ENCODE results near the gene PIAS1. TPM values are rescaled to one million over a fixed set of nuclear protein-coding genes. Genes with fewer than 3 reads are reported as not detected.

The PIAS1 gene
- total and polyA plus RNA-seq, 9 of the 15 experiments (the other 6 are each of a cell fraction or from before 2014, with no cell fraction given) = 18.0 to 59.1 (median 28.5) TPM

DNA sequence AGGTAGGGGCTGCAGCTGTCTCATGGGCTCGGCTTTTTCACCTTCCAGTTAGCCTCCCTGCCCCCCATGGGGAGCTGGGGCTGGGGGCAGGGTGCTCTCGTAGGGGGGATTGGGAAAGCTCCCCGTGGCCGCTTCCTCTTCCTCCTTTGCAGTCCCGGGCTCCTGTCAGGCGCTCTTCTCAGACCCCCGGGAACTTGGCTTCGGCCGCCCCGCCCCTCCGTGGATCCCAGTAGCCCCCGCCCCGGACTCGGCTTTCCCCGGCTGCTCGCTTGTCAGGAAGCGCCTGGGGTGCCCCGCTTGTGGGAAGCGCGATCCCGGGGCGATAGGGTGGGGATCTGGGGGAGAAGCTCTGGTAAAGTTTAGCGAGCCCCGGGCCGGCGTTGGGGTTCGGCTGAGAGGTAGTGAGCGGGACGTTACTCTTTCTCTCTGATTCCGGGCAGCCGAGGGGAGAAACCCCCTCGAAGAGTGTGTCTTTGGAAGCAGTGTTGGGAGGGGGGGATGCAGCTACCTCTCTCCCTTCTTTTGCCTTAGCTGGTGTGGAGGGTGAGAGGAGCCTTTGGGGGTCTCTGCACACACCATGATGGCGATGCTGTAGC lies 611 bp downstream of the PIAS1 start (continued):
- TF ChIP-seq, protein P1, sequence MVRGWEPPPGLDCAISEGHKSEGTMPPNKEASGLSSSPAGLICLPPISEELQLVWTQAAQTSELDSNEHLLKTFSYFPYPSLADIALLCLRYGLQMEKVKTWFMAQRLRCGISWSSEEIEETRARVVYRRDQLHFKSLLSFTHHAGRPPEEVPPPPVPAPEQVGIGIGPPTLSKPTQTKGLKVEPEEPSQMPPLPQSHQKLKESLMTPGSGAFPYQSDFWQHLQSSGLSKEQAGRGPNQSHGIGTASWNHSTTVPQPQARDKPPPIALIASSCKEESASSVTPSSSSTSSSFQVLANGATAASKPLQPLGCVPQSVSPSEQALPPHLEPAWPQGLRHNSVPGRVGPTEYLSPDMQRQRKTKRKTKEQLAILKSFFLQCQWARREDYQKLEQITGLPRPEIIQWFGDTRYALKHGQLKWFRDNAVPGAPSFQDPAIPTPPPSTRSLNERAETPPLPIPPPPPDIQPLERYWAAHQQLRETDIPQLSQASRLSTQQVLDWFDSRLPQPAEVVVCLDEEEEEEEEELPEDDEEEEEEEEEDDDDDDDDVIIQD (CRISPR knock-in tag; IDR thresholded peaks at IDR 0.05) = no peak
- TF ChIP-seq CEBPB (tag; IDR thresholded peaks at IDR 0.05) (no peak), SRSF7 (optimal IDR thresholded peaks at IDR 0.05; ENCODE audit: low read depth, low read length) (no peak), STAT5B (CRISPR knock-in tag; IDR thresholded peaks at IDR 0.05) (no peak), ARID2 (IDR thresholded peaks at IDR 0.05) (no peak), ZNF384 (IDR thresholded peaks at IDR 0.05; ENCODE audit: low read depth, low read length) (no peak), ELF1 (tag; IDR thresholded peaks at IDR 0.05) (peak; percentile 5; the same call in 1 of the 2 replicates), EP400 (IDR thresholded peaks at IDR 0.05) (no peak), ZNF324 (CRISPR knock-in tag; IDR thresholded peaks at IDR 0.05) (no peak), NFXL1 (CRISPR knock-in tag; IDR thresholded peaks at IDR 0.05) (no peak), ZSCAN29 (IDR thresholded peaks at IDR 0.05) (no peak), ILK (tag; IDR thresholded peaks at IDR 0.05; ENCODE audit: borderline replicate concordance, low read depth) (no peak), KDM1A (IDR thresholded peaks at IDR 0.05) (no peak), CCNT2 (IDR thresholded peaks at IDR 0.05; ENCODE audit: borderline replicate concordance, extremely low read depth, insufficient read length, low read depth, low read length) (peak; percentile 17)
- TF ChIP-seq, protein P2, sequence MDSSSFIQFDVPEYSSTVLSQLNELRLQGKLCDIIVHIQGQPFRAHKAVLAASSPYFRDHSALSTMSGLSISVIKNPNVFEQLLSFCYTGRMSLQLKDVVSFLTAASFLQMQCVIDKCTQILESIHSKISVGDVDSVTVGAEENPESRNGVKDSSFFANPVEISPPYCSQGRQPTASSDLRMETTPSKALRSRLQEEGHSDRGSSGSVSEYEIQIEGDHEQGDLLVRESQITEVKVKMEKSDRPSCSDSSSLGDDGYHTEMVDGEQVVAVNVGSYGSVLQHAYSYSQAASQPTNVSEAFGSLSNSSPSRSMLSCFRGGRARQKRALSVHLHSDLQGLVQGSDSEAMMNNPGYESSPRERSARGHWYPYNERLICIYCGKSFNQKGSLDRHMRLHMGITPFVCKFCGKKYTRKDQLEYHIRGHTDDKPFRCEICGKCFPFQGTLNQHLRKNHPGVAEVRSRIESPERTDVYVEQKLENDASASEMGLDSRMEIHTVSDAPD (CRISPR knock-in tag; IDR thresholded peaks at IDR 0.05) = no peak
- TF ChIP-seq, protein P3, sequence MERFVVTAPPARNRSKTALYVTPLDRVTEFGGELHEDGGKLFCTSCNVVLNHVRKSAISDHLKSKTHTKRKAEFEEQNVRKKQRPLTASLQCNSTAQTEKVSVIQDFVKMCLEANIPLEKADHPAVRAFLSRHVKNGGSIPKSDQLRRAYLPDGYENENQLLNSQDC (CRISPR knock-in tag; IDR thresholded peaks at IDR 0.05) = no peak
- TF ChIP-seq, protein P4, sequence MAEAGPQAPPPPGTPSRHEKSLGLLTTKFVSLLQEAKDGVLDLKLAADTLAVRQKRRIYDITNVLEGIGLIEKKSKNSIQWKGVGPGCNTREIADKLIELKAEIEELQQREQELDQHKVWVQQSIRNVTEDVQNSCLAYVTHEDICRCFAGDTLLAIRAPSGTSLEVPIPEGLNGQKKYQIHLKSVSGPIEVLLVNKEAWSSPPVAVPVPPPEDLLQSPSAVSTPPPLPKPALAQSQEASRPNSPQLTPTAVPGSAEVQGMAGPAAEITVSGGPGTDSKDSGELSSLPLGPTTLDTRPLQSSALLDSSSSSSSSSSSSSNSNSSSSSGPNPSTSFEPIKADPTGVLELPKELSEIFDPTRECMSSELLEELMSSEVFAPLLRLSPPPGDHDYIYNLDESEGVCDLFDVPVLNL (CRISPR knock-in tag; IDR thresholded peaks at IDR 0.05; ENCODE audit: low read depth) = no peak
- TF ChIP-seq, protein P5, sequence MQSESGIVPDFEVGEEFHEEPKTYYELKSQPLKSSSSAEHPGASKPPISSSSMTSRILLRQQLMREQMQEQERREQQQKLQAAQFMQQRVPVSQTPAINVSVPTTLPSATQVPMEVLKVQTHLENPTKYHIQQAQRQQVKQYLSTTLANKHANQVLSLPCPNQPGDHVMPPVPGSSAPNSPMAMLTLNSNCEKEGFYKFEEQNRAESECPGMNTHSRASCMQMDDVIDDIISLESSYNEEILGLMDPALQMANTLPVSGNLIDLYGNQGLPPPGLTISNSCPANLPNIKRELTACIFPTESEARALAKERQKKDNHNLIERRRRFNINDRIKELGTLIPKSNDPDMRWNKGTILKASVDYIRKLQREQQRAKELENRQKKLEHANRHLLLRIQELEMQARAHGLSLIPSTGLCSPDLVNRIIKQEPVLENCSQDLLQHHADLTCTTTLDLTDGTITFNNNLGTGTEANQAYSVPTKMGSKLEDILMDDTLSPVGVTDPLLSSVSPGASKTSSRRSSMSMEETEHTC (IDR thresholded peaks at IDR 0.05) = no peak
- TF ChIP-seq, protein P6, sequence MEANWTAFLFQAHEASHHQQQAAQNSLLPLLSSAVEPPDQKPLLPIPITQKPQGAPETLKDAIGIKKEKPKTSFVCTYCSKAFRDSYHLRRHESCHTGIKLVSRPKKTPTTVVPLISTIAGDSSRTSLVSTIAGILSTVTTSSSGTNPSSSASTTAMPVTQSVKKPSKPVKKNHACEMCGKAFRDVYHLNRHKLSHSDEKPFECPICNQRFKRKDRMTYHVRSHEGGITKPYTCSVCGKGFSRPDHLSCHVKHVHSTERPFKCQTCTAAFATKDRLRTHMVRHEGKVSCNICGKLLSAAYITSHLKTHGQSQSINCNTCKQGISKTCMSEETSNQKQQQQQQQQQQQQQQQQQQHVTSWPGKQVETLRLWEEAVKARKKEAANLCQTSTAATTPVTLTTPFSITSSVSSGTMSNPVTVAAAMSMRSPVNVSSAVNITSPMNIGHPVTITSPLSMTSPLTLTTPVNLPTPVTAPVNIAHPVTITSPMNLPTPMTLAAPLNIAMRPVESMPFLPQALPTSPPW (CRISPR knock-in tag; IDR thresholded peaks at IDR 0.05) = peak; percentile 39
- TF ChIP-seq, protein P7, sequence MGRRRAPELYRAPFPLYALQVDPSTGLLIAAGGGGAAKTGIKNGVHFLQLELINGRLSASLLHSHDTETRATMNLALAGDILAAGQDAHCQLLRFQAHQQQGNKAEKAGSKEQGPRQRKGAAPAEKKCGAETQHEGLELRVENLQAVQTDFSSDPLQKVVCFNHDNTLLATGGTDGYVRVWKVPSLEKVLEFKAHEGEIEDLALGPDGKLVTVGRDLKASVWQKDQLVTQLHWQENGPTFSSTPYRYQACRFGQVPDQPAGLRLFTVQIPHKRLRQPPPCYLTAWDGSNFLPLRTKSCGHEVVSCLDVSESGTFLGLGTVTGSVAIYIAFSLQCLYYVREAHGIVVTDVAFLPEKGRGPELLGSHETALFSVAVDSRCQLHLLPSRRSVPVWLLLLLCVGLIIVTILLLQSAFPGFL (CRISPR knock-in tag; IDR thresholded peaks at IDR 0.05) = no peak

Data from K562 (cell line).